Neural crest cell (in vitro differentiated cells): ENCODE measurements around the gene WSCD2. TPM values are rescaled to one million over a fixed set of nuclear protein-coding genes. Genes with fewer than 3 reads are reported as not detected.

Source experiments
- DNase-seq: peaks from one replicate; pipeline ENCODE4 v3.0.0; 2021; ENCODE audit warnings: low read depth, mixed read lengths, low spot score
- H3K27ac Mint-ChIP-seq: one replicate; pipeline ENCODE4 v1.8.0; 2021; ENCODE audit warnings: mild to moderate bottlenecking, mixed read lengths; ENCODE audit not compliant: unreplicated experiment
- H3K27me3 Mint-ChIP-seq: 2 replicates; pipeline ENCODE4 v1.8.0; 2021; ENCODE audit warnings: low read depth, mild to moderate bottlenecking, mixed read lengths
- H3K36me3 Mint-ChIP-seq: 2 replicates; pipeline ENCODE4 v1.8.0; 2021; ENCODE audit warnings: low read depth, mild to moderate bottlenecking, mixed read lengths
- H3K4me1 Mint-ChIP-seq: 2 replicates; pipeline ENCODE4 v1.8.0; 2021; ENCODE audit warnings: mixed read lengths
- H3K4me3 Mint-ChIP-seq: one replicate; pipeline ENCODE4 v1.8.0; 2021; ENCODE audit warnings: mild to moderate bottlenecking, mixed read lengths
- H3K9me3 Mint-ChIP-seq: 2 replicates; pipeline ENCODE4 v1.8.0; 2021; ENCODE audit warnings: mixed read lengths
- total RNA-seq: library from RNA; stranded (reverse); gene quantifications from 2 replicates; pipeline ENCODE4 v1.2.1, GENCODE V29; 2021
- TF ChIP-seq, protein P1 (sequence below): fragments of 200-600 bp; sonication (generic); conservative IDR thresholded peaks from 2 replicates; pipeline ENCODE4 v1.5.0; 2021; ENCODE audit warnings: antibody characterized with exemption, mild to moderate bottlenecking

WSCD2 gene
- total RNA-seq, 1 donor from 2014 or later, result 1.4 TPM

DNA sequence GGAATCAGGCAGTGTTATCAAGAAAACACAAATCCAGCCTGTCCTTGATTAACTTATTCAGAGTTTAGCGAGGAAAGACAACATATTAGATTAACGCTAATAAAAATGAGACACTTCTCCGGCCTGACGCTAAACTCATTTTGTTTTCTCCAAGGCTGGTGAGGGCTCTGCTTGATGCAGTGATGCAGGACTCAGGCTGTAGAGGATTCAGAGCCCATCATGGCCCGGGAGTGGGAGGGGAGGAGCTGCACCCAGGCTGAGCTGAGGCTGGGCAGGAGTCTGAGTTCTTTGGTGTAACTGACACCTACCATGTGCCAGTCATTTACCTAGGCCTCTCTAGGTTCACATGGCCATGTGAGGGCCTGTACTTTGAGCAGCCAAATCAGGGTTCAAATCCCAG is 70.0 kb downstream of the WSCD2 start:
- DNase-seq, result no peak
- Mint-ChIP-seq H3K36me3 (no peaks in the 10 kb centered on the region), H3K4me1 (no peaks in the 10 kb centered on the region), H3K27ac (no peak overlapping the region), H3K9me3 (no peaks in the 10 kb centered on the region), H3K4me3 (no peak overlapping the region), H3K27me3 (peaks cover 46% of the 10 kb centered on the region)
- TF ChIP-seq, protein P1, sequence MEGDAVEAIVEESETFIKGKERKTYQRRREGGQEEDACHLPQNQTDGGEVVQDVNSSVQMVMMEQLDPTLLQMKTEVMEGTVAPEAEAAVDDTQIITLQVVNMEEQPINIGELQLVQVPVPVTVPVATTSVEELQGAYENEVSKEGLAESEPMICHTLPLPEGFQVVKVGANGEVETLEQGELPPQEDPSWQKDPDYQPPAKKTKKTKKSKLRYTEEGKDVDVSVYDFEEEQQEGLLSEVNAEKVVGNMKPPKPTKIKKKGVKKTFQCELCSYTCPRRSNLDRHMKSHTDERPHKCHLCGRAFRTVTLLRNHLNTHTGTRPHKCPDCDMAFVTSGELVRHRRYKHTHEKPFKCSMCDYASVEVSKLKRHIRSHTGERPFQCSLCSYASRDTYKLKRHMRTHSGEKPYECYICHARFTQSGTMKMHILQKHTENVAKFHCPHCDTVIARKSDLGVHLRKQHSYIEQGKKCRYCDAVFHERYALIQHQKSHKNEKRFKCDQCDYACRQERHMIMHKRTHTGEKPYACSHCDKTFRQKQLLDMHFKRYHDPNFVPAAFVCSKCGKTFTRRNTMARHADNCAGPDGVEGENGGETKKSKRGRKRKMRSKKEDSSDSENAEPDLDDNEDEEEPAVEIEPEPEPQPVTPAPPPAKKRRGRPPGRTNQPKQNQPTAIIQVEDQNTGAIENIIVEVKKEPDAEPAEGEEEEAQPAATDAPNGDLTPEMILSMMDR, result no peak

DNA sequence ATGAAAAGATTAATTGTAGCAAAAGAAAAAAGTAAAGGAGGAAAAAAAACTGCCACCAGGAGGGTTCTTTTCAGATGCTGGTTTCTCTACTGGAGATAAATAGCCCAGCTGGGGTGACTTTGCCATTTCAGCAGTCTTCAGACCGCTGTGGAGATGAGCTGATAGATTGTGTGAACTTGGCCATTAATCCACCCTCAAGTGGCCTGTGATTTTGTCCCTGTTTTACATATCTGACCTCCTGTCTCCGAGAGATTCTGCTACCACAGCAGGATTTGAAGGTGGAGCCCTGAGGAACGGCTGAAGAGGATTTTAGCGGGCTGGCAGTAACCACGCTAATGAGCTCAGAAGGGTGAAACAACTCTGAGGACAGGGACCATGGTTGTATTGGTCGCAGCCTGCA is 72.7 kb downstream of the WSCD2 start:
- no peak for DNase-seq
- no peaks in the 10 kb centered on the region for H3K9me3 Mint-ChIP-seq
- H3K27me3 Mint-ChIP-seq, result peaks cover 46% of the 10 kb centered on the region
- no peaks in the 10 kb centered on the region for H3K36me3 Mint-ChIP-seq
- no peak overlapping the region for H3K27ac Mint-ChIP-seq
- TF ChIP-seq, protein P1, result no peak
- no peaks in the 10 kb centered on the region for H3K4me1 Mint-ChIP-seq
- H3K4me3 Mint-ChIP-seq, result no peak overlapping the region

DNA sequence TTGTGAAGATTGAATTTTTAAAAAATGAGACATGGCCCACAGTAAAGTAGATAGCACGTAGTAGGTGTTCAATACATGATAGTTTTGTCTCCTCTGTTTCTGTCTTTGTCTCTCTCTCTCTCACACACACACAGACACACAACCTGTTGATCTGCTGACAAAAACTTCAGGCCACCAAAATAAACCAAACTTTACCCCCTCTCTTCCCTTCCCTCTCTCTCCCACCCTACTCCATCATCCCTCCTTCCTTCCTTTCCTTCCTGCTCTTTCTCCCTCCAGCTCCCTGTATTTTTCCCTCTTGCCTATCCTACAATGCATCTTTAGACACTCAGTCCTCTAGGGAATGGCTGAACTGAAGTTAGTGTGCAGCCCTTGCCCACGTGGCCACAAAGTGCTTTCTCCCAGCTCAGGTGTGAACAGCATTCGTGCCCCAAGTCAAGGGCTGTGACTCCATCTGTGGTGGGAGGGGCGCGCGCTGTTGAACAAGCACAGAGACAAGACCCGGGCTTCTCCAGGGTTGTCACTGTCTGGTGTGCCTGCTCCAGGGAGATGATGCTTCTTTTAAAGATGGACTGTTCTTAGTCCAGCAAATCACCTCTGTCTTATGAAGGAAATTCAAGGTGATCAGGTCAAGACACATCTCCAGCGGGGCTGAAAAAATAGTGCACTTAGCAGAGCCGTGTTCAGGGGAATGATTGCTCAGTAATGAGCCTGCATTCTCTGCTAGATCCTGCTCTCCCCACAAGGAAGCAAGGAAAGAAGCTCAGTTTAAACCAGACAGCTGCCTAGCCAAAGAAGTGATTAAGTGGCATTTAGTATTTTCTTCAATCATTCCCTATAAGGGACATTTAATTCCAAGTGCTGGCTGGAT is 75.3 kb downstream of the WSCD2 start:
- TF ChIP-seq, protein P1, result no peak
- H3K27me3 Mint-ChIP-seq, result peaks cover 50% of the 10 kb centered on the region
- H3K9me3 Mint-ChIP-seq, result no peaks in the 10 kb centered on the region
- H3K27ac Mint-ChIP-seq, result no peak overlapping the region
- no peaks in the 10 kb centered on the region for H3K36me3 Mint-ChIP-seq
- no peaks in the 10 kb centered on the region for H3K4me1 Mint-ChIP-seq
- no peak for DNase-seq
- H3K4me3 Mint-ChIP-seq, result no peak overlapping the region

DNA sequence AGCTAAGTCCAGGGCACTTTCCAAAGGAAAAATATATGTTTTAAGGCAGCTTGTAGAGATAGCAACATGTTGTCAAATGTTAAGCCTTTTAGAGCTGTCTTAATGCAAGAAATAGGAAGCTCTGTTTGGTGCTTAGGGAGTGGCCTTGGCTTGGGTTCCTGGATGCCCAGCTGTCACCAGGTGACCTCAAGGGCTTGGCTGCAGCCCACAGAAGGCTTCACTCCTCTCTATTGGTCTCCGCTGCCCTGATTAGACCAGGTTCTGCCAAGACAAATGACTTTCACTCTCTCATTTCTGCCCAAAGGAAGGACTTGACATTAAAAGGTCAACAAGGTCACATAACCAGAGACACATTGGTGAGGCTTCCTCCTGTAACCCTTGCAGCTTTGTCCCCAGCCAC is 76.8 kb downstream of the WSCD2 start:
- Mint-ChIP-seq H3K9me3 (no peaks in the 10 kb centered on the region), H3K36me3 (no peaks in the 10 kb centered on the region), H3K27ac (no peak overlapping the region), H3K4me1 (no peaks in the 10 kb centered on the region), H3K27me3 (peaks cover 57% of the 10 kb centered on the region), H3K4me3 (no peak overlapping the region)
- TF ChIP-seq, protein P1, result no peak
- DNase-seq, result no peak

DNA sequence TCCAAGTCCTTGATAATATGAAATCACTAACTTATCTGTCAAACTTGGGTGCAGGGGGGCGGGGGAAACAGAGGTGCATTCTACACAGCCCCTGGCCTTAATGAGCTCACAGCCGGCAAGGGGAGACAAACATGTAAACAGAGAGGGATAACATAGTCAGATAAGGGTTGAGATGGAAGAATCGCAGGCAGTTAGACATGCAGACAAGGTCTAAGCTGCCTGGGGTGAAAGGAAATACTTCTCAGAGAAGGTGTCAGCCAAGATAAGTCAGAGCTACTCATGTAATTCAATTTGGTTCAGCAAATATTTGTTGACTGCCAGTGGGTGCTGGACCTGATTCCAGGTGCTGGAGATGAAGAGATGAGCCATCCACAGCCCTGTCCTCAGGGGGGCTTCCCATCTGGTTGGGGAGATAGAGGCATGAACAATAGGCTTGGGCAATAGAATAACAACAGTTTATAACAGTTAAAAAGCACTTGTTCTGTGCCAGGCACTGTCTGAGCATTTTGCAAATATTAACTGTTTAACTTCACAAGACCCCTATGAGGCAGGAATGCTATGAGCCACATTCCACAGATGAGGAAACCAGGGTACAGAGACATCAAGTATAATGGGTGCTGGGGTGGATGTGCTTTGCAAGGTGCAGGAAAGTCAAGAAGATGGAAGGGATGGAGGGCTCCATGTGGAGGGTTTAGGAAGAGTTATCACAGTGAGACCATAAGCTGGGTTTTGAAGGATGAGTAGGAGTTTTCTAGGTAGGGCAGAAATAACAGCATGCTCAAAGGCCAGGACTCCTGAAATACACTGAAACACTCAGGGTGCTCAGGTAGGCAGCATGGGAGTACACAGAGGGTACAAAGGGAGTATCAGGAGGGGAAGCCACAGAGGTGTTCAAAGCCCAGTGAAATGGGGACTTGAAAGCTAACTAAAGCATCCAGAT is 79.0 kb downstream of the WSCD2 start:
- H3K27ac Mint-ChIP-seq, result no peak overlapping the region
- no peak overlapping the region for H3K4me3 Mint-ChIP-seq
- peaks cover 52% of the 10 kb centered on the region for H3K27me3 Mint-ChIP-seq
- no peaks in the 10 kb centered on the region for H3K9me3 Mint-ChIP-seq
- TF ChIP-seq, protein P1, result no peak
- H3K36me3 Mint-ChIP-seq, result no peaks in the 10 kb centered on the region
- H3K4me1 Mint-ChIP-seq, result no peaks in the 10 kb centered on the region
- no peak for DNase-seq
